HG02588 (cell line): ENCODE measurements around the gene TTI1.

ENCODE experiments used
- ATAC-seq: cut with Tn5 transposase; IDR thresholded peaks from one replicate; pipeline ENCODE4 v1.9.1; 2021; ENCODE audit warnings: mild to moderate bottlenecking, moderate library complexity; ENCODE audit not compliant: unreplicated experiment

TTI1 gene

DNA sequence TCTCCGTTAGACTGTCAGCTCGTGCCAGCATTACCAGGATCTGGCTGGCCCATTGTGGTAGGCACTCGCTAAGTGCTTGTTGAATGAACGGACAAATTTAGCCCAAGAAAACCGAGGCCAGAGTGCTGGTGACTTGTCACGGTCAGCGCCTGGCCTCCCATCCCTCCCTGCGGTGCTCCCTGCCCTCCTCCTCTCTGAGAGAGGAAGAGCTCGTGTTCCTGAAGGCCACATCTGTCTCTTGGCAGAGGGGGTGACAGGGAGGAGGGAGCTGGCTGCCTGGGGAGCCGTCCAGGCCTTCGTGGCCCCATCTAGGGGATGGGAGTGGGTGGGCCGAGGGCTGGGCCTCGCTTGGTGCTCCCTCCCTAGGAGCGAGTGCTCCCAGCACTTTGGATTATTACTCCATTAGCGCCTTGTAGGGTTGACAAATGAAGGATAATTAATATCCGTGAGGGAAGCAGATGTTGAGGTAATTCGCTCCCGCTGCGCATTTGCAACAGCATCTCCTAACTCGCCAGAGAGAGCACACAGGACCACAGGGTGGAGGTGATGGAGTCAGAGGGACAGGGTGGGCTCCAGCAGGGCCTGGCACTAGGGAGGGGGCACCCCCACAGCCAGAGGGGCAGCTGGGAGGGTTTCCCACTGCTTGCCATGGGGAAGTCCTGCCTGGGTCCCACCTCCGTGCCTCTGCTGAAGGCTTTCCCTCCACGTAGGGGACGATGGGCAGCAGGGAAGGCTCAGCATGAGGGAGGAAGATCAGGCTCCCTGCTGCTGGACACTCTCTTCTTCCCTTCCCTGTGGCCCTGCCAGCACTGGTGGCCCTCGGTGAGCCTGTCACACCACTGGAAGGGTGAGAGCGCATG is 93.3 kb downstream of the TTI1 start:
- no peak for ATAC-seq

GRCh38 chr20:37938954-37939353 is 94.3 kb downstream of the TTI1 start:
- no peak for ATAC-seq

DNA sequence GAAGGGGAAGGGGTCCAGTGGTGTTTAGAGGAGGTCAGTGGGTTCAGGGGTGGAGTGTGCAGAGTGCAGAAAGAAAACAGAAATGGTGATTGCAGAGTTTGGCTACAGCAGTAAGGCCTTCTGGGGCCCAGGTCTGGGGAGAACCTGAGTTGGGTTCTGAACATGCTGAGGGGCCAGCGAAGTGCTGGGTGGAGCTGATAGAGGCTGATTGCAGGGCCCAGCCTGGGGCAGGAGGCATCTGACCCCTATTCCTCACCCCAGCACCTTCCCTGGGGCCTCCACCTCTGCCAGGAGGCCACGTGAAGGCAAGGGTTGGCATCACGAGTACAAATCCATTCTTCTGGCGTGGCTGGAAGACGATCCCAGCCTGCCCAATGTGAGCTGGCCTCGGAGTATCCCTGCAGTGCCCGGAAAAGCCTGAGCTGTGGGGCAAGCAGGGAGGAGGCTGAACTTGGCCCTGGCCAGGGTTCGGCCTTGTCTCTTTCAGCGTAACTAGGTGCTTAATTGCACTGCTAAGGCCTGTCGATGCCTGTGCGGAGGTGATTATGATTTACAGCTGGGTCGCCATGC is 95.0 kb downstream of the TTI1 start:
- ATAC-seq = no peak

GRCh38 chr20:37937686-37938085 is 95.6 kb downstream of the TTI1 start:
- no peak for ATAC-seq

GRCh38 chr20:37936451-37936850 is 96.8 kb downstream of the TTI1 start:
- no peak for ATAC-seq

- no peak for ATAC-seq
These were observed 97.2 kb downstream of the TTI1 start for GRCh38 chr20:37936041-37936440.

DNA sequence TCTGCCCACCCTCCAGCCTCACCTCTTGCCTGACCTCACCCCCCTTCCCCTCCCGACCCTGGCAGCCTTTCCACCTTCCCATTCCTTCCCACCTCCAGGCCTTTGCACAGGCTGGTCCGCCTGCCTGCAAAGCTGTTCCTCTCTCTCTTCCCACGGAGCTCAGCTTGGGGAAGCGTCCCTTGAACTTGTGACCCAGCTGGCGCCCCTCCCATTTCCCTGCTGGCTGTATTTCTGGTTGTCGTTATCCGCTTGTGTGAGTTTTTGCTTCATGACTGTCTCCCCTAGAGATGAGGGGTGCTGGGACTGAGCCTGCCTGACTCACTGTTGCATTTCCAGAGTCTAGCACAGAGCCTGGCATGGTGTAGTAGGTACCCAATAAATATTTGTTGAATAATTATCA is 97.8 kb downstream of the TTI1 start:
- ATAC-seq = no peak

GRCh38 chr20:37934634-37935375 is 98.5 kb downstream of the TTI1 start:
- no peak for ATAC-seq

- no peak for ATAC-seq
These were observed 99.2 kb downstream of the TTI1 start for GRCh38 chr20:37933786-37934633.
